Prostate gland (tissue), 2 donors: ENCODE data around the gene TREM1.

ENCODE experiments used
- CTCF ChIP-seq, 4 experiments: fragments of 200-600 bp in 2 of 4; fragments of 450-650 bp in 2 of 4; sonication (generic) in 2 of 4; IDR thresholded peaks; 1 replicate in 3 of 4; 2 replicates in 1 of 4; pipeline ENCODE4 v1.5.1; 2016 to 2019; ENCODE audit warnings: antibody characterized with exemption in 4 of 4, mild to moderate bottlenecking in 2 of 4, moderate library complexity in 2 of 4
- POLR2A ChIP-seq: fragments of 450-650 bp; IDR thresholded peaks from one replicate; pipeline ENCODE4 v1.6.1; 2016; ENCODE audit warnings: antibody characterized with exemption, mild to moderate bottlenecking
- POLR2AphosphoS5 ChIP-seq: sonication (generic); formaldehyde crosslinking; IDR thresholded peaks from one replicate; pipeline ENCODE4 v1.6.1; 2017; ENCODE audit warnings: antibody characterized with exemption

GRCh38 chr6:41224800-41225199 lies 61.7 kb downstream of the TREM1 start:
- TF ChIP-seq CTCF (IDR thresholded peaks at IDR 0.05) (no peak), POLR2AphosphoS5 (no peak), POLR2A (no peak)
